Small intestine (tissue), 7 donors: Measurements from ENCODE around the gene SUPT7L. TPM values are rescaled to one million over a fixed set of nuclear protein-coding genes. Genes with fewer than 3 reads are reported as not detected.

Experiments used
- DNase-seq, 2 donors: peaks; one replicate each; pipeline versions ENCODE4 v3.0.0 to v3.0.0-alpha.2; 2013
- FAIRE-seq: peaks from 2 replicates; lab custom pipeline; 2012; peaks lifted over from hg19 to GRCh38; lab: Jason Lieb, UNC
- H3K27ac ChIP-seq, 3 donors: one replicate each; pipeline ENCODE4 v1.5.1; 2013; ENCODE audit warnings: low read length in 2 of 3, mild to moderate bottlenecking in 2 of 3, control low read depth in 1 of 3, inconsistent platforms in 1 of 3, low read depth in 1 of 3, moderate library complexity in 1 of 3
- H3K27me3 ChIP-seq, 3 donors: one replicate each; pipeline ENCODE4 v1.6.1; 2013; ENCODE audit warnings: low read length in 3 of 3, inconsistent platforms in 1 of 3; ENCODE audit not compliant: control insufficient read depth in 3 of 3, insufficient read depth in 3 of 3
- H3K36me3 ChIP-seq, 3 donors: one replicate each; pipeline ENCODE4 v1.6.1; 2013; ENCODE audit warnings: low read length in 3 of 3, inconsistent platforms in 1 of 3, low read depth in 1 of 3, mild to moderate bottlenecking in 1 of 3, moderate library complexity in 1 of 3; ENCODE audit not compliant: control insufficient read depth in 3 of 3, insufficient read depth in 2 of 3
- H3K4me1 ChIP-seq, 3 donors: one replicate each; pipeline ENCODE4 v1.6.1; 2013; ENCODE audit warnings: low read length in 2 of 3, inconsistent platforms in 1 of 3, low read depth in 1 of 3, mild to moderate bottlenecking in 1 of 3, moderate library complexity in 1 of 3; ENCODE audit not compliant: control insufficient read depth in 3 of 3, insufficient read depth in 2 of 3
- H3K4me3 ChIP-seq, 3 donors: one replicate each; pipeline ENCODE4 v1.5.1; 2013; ENCODE audit warnings: low read length in 3 of 3, control low read depth in 1 of 3, inconsistent platforms in 1 of 3, low read depth in 1 of 3, mild to moderate bottlenecking in 1 of 3, moderate library complexity in 1 of 3
- H3K9me3 ChIP-seq, 2 donors: one replicate each; pipeline ENCODE4 v1.6.1; 2013; ENCODE audit warnings: low read depth in 1 of 2, low read length in 1 of 2; ENCODE audit not compliant: control insufficient read depth in 2 of 2, insufficient read depth in 1 of 2
- WGBS, 3 donors: extraction: QIAGEN DNeasy Blood & Tissue Kit; methylation state at CpG; one replicate each; pipeline ENCODE4 v1.1.7; 2013; 5-methylcytosine and 5-hydroxymethylcytosine counted together
- polyA plus RNA-seq, 4 donors: library from polyadenylated mRNA; stranded (reverse) in 3 of 4; unstranded in 1 of 4; fragments of 200-250 nt in 3 of 4; fragments of 120-200 nt in 1 of 4; gene quantifications; one replicate each; pipeline versions ENCODE4 v1.2.1 to v1.2.3, GENCODE V29; 2013
- donor health status: healthy with polysubstance abuse.
- donor health status: control.
- donor health status: control.
- donor health status: Bipolar disorder and iron deficiency.
- donor health status: healthy.

SUPT7L gene
- polyA plus RNA-seq, 4 donors: 16.8 to 43.7 (median 23.1) TPM

DNA sequence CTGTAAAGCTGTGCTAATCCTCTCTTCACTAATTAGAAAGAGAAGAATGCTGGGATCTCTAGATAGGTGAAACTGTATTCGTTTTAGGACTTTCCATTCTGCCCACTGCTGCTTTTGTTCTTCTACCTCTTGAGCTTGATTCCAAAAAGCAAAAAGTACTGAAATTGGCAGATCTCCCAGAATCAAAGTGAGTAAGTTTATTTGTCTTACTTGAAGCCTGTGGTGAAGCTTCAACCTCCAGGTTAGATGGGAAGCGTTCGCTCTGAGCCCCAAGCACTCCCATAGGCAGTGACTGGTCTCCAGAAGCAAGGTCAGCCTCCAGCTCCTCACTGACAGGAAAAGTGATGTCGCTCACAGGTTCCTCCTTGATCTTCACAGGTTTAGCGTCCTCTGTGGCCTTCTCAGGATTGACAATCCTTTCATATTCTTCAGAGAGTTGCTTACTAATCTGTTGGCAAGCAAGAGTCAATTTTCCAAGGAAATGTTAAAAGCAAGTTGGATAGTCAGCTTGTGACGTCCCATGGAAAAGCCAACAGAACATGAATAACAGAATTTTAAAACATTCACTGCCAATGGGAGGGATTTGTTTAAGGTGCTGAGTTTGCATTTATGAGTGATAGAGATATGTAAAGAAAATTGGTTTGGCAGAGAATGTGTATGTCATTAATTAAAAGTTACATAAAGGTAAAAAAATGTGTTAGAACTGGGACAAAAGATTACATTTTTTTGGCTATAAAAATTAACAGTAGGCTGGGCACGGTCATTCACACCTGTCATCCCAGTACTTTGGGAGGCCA lies 8.1 kb downstream of the SUPT7L start:
- Histone ChIP-seq H3K4me3 (no peak overlapping the region), H3K4me1 (no peaks in the 10 kb centered on the region), H3K9me3 (no peaks in the 10 kb centered on the region), H3K27me3 (no peaks in the 10 kb centered on the region), H3K36me3 (peaks cover 26 to 27% (median 26%) of the 10 kb centered on the region in 3 donors), H3K27ac (no peak overlapping the region)
- 92 to 93% (median 93%) methylated on average over 7 of the region's 7 CpGs for WGBS, 3 donors
- DNase-seq (no peak), FAIRE-seq (no peak)

DNA sequence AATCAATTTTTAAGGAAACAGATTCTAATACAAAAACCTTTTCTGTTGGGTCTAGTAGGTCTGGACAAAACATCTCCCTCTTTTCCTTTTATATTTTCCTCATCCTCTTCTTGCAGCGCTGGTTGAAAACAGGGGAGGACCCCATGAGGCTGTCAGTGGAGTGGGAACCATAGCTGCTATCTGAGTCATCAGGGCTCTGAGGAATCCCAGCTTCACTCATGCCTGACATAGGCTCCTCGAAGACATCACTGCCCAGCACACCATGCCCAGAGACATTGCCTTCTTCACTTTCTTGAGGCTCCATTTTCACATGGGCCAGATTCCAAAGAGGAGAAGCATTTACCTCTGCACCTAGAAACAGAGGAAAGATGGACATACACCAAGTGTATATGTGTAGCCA lies 10.0 kb downstream of the SUPT7L start:
- no peaks in the 10 kb centered on the region for H3K9me3 ChIP-seq
- WGBS, 3 donors: 92 to 97% (median 93%) methylated on average over 2 of the region's 2 CpGs
- FAIRE-seq (no peak), DNase-seq (no peak)
- H3K27ac ChIP-seq: no peak overlapping the region
- H3K27me3 ChIP-seq: no peaks in the 10 kb centered on the region
- H3K4me1 ChIP-seq: no peaks in the 10 kb centered on the region
- H3K4me3 ChIP-seq: no peak overlapping the region
- peaks cover 27 to 31% (median 29%) of the 10 kb centered on the region in 3 donors for H3K36me3 ChIP-seq

DNA sequence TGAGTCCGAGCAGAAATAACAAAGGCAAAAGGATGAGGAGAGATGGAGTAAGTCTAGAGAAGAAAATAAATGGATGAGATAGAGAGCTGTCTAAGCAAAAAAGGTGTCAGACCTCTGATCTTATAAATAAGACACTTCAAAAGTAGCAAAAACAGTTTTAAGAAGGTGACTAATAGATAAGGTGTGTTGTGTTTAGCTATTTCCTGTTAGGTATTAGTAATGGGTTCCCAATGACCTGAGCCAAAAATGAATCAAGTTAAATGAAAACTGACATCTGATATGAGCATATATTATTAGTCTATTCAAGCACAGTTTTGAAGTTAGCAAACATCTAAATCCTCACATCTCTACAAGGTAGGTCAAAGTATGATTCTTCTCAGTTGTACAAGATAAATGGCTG lies 10.6 kb downstream of the SUPT7L start:
- Histone ChIP-seq H3K27me3 (no peaks in the 10 kb centered on the region), H3K36me3 (peaks cover 27 to 34% (median 33%) of the 10 kb centered on the region in 3 donors), H3K4me3 (no peak overlapping the region), H3K27ac (no peak overlapping the region), H3K4me1 (no peaks in the 10 kb centered on the region), H3K9me3 (no peaks in the 10 kb centered on the region)
- DNase-seq: no peak
- FAIRE-seq: no peak
- WGBS, 3 donors: 86 to 93% (median 90%) methylated on average over 1 of the region's 1 CpG

DNA sequence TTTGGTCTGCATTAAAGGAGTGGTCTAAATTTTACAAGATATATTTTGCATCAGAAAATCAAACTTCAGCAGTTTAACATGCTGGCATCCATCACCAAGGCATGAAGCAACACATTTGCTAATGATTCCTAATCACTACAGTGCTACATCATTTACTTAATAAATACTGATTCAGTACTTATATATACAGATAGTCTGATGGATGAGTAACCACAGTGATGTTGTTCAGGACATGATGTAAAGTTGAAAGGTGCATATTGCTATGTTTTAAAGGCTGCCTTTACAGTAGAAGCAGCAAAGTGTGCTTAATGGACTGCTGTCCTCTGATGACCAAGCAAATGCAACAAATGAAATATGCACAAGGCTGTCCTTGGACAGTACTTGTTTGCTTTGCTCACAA lies 11.1 kb downstream of the SUPT7L start:
- no peak for DNase-seq
- Histone ChIP-seq H3K9me3 (no peaks in the 10 kb centered on the region), H3K36me3 (peaks cover 24 to 33% (median 32%) of the 10 kb centered on the region in 3 donors), H3K27me3 (no peaks in the 10 kb centered on the region), H3K27ac (no peak overlapping the region), H3K4me3 (no peak overlapping the region), H3K4me1 (no peaks in the 10 kb centered on the region)
- FAIRE-seq: no peak

DNA sequence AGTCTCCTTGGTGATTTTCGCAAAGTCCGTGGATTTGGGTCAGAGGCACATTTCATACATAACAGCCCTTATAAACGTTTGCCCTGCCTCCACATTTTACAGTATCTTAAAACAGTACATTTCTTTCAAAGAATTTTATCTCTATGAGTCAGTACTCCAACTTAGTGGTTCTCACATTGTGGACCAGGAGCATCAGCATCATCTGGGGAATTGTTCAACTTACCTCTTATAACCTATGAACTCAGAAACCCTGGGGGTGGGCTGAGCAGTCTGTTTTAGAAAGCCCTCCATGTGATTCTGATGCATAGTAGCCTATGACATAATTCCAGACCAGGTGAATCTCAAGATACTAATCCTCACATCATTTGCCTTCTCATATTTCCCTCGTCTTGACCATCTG lies 12.4 kb downstream of the SUPT7L start:
- H3K4me1 ChIP-seq: no peaks in the 10 kb centered on the region
- no peak overlapping the region for H3K4me3 ChIP-seq
- WGBS, 3 donors: 79 to 83% (median 82%) methylated on average over 4 of the region's 4 CpGs
- no peaks in the 10 kb centered on the region for H3K9me3 ChIP-seq
- no peak overlapping the region for H3K27ac ChIP-seq
- FAIRE-seq (no peak), DNase-seq (no peak)
- no peaks in the 10 kb centered on the region for H3K27me3 ChIP-seq
- peaks cover 24 to 27% (median 26%) of the 10 kb centered on the region in 3 donors for H3K36me3 ChIP-seq

DNA sequence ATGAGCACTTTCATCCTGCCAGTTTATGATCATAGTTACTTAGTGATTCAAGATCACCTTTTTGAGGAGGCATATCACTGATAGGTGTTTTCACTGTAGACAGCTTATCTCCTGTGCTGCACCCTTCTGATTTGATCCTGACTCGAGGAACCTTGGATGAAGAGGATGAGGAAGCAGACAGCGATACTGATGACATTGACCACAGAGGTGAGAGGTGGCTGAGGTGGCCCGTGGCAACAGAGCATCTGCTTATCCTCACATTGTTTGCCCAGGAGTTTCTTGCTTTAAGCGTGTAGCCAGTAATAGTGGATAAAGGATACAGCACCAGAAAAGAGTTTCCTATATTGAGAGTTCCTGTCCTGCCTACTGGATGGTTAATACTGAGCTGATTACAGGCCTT lies 15.7 kb downstream of the SUPT7L start:
- FAIRE-seq (no peak), DNase-seq (no peak)
- no peaks in the 10 kb centered on the region for H3K27me3 ChIP-seq
- no peaks in the 10 kb centered on the region for H3K4me1 ChIP-seq
- 76 to 90% (median 80%) methylated on average over 4 of the region's 4 CpGs for WGBS, 3 donors
- H3K9me3 ChIP-seq: no peaks in the 10 kb centered on the region
- H3K36me3 ChIP-seq: peaks cover 10 to 29% (median 12%) of the 10 kb centered on the region in 3 donors
- no peak overlapping the region for H3K27ac ChIP-seq
- H3K4me3 ChIP-seq: no peak overlapping the region

DNA sequence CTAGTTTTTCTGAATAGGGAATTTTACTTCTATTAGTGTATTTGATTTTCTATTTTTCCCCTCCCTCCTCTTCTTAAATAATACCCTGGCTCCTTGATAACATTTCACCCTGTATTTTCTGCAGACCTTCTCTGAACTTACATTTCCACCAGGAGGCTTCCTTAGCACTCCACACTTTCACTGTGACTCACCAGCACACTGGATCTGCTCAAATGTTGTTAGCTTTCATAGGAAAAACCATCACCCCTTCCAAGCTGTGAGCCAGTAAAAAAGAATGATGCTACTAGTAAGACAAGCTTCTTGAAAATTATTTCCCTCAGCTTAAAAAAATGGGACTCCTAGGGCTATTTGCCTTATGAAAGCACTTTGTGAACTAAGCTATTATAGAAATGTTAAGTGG lies 16.1 kb downstream of the SUPT7L start:
- no peak for FAIRE-seq
- peaks cover 9 to 33% (median 10%) of the 10 kb centered on the region in 3 donors for H3K36me3 ChIP-seq

DNA sequence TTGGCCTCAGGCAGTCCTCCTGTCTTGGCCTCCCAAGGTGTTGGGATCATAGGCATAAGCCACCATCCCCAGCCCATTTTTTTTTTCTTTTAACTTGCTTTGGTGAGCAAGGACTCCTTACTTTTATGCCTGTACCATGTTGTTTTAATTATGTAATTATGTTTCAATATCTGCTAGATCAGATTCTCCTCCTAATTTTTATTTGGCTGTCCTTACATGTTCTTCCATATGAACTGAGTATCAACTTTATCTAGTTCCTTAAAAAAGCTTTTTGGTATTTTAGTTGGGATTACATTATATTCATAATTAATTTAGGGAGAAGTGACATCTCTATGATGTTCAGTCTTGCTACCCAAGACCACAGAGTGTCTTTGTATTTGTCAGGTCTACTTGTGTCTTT lies 18.2 kb downstream of the SUPT7L start:
- Histone ChIP-seq H3K36me3 (peaks cover 8 to 41% (median 10%) of the 10 kb centered on the region in 3 donors), H3K27ac (no peak overlapping the region), H3K9me3 (no peaks in the 10 kb centered on the region), H3K4me1 (no peaks in the 10 kb centered on the region), H3K4me3 (no peak overlapping the region), H3K27me3 (no peaks in the 10 kb centered on the region)
- FAIRE-seq (no peak), DNase-seq (no peak)

More for the DNA sequence above, 16.1 kb downstream of the SUPT7L start:
- no peaks in the 10 kb centered on the region for H3K4me1 ChIP-seq
- no peaks in the 10 kb centered on the region for H3K27me3 ChIP-seq
- no peaks in the 10 kb centered on the region for H3K9me3 ChIP-seq
- H3K4me3 ChIP-seq: no peak overlapping the region
- no peak for DNase-seq
- no peak overlapping the region for H3K27ac ChIP-seq
